GM12878 (cell line): ENCODE results near the gene CANX. TPM values are rescaled to one million over a fixed set of nuclear protein-coding genes. Genes with fewer than 3 reads are reported as not detected.

Experiments
- FOXM1 ChIP-seq: IDR thresholded peaks from 2 replicates; pipeline ENCODE4 v1.6.1; 2012; ENCODE audit warnings: low read depth, mild to moderate bottlenecking, inconsistent platforms, low read length, moderate library complexity
- HDGF ChIP-seq: fragments of 450-650 bp; IDR thresholded peaks from 2 replicates; pipeline ENCODE4 v1.6.1; 2016; ENCODE audit warnings: antibody characterized with exemption
- PBX3 ChIP-seq: IDR thresholded peaks from 2 replicates; pipeline ENCODE4 v1.6.1; 2011; ENCODE audit warnings: mild to moderate bottlenecking, low read depth, low read length, moderate library complexity; ENCODE audit not compliant: insufficient replicate concordance
- PML ChIP-seq: IDR thresholded peaks from 2 replicates; pipeline ENCODE4 v1.6.1; 2012; ENCODE audit warnings: low read length, inconsistent platforms
- SMC3 ChIP-seq: IDR thresholded peaks from 2 replicates; pipeline ENCODE4 v1.6.1; 2011; ENCODE audit warnings: low read length, improper control_type of control experiment, borderline replicate concordance
- ZBTB11 ChIP-seq: fragments of 450-650 bp; formaldehyde crosslinking; IDR thresholded peaks from 2 replicates; pipeline ENCODE4 v1.5.0; 2022; ENCODE audit warnings: mild to moderate bottlenecking, missing genetic modification characterization
- ZBTB4 ChIP-seq: fragments of 450-650 bp; formaldehyde crosslinking; IDR thresholded peaks from 2 replicates; pipeline ENCODE4 v1.4.0; 2022; ENCODE audit warnings: mild to moderate bottlenecking, moderate library complexity
- ZBTB40 ChIP-seq: fragments of 450-650 bp; IDR thresholded peaks from 2 replicates; pipeline ENCODE4 v1.6.1; 2016; ENCODE audit warnings: mild to moderate bottlenecking, moderate library complexity, borderline replicate concordance
- ZNF592 ChIP-seq: fragments of 450-650 bp; IDR thresholded peaks from 2 replicates; pipeline ENCODE4 v1.6.1; 2017; ENCODE audit warnings: mild to moderate bottlenecking, moderate library complexity
- polyA plus RNA-seq, 11 experiments: library from polyadenylated mRNA; depleted of rRNA in 4 of 11; unstranded in 6 of 11; stranded (reverse) in 5 of 11; fragments of >200 nt; fragmentation: Nextera tagmentation in 4 of 11; fragmentation: Illumina TruSeq in 1 of 11; extraction: Ambion mirVana in 4 of 11; extraction: Trizol in 1 of 11; gene quantifications; 1 replicate in 1 of 11; 2 replicates in 10 of 11; pipeline versions ENCODE4 v1.2.1 to v1.2.3, GENCODE V29; 2011 to 2016; ENCODE audit warnings: inconsistent platforms in 2 of 11, missing spikeins in 2 of 11, low read depth in 1 of 11
- total RNA-seq, 4 experiments: library from RNA; depleted of rRNA in 3 of 4; stranded (reverse); fragments of >200 nt in 3 of 4; fragmentation: Illumina TruSeq in 1 of 4; extraction: Trizol in 1 of 4; gene quantifications; 2 replicates each; pipeline versions ENCODE4 v1.2.1 to v1.2.3, GENCODE V29; 2013 to 2021

The CANX gene
- total and polyA plus RNA-seq, 10 of the 15 experiments (the other 5 are each of a cell fraction or from before 2014, with no cell fraction given) = 78.2 to 602 (median 412) TPM

GRCh38 chr5:179732918-179733771 lies 34.4 kb downstream of the CANX start (continued):
- TF ChIP-seq FOXM1 (no peak), ZNF592 (peak; percentile 30; the same call in 1 of the 2 replicates), ZBTB40 (no peak), PML (no peak), PBX3 (no peak), HDGF (no peak), ZBTB11 (CRISPR knock-in tag) (no peak), ZBTB4 (CRISPR knock-in tag) (no peak), SMC3 (no peak)
